HG03342 (cell line): ENCODE measurements around the gene RPUSD2.

Experiments
- ATAC-seq: cut with Tn5 transposase; IDR thresholded peaks from one replicate; pipeline ENCODE4 v1.9.1; 2021; ENCODE audit warnings: mild to moderate bottlenecking, moderate library complexity; ENCODE audit not compliant: unreplicated experiment

RPUSD2 gene

GRCh38 chr15:40569129-40569953 is at the start of gene RPUSD2:
TSS of gene RPUSD2 (plus strand) at chr15:40569299. CDS start at chr15:40569338, 39 bp downstream.
- peak; percentile 56 for ATAC-seq

- no peak for ATAC-seq
Measured at GRCh38 chr15:40523611-40524010, 45.5 kb upstream of the RPUSD2 start.

GRCh38 chr15:40525855-40526254 is 43.2 kb upstream of the RPUSD2 start:
- ATAC-seq, result no peak

GRCh38 chr15:40528801-40529200 is 40.3 kb upstream of the RPUSD2 start:
- ATAC-seq, result no peak

GRCh38 chr15:40533763-40534364 is 35.2 kb upstream of the RPUSD2 start:
- no peak for ATAC-seq

GRCh38 chr15:40534371-40534770 is 34.7 kb upstream of the RPUSD2 start:
- ATAC-seq, result no peak

GRCh38 chr15:40536501-40536900 is 32.6 kb upstream of the RPUSD2 start:
- ATAC-seq, result no peak

- no peak for ATAC-seq
Measured at GRCh38 chr15:40538976-40539375, 30.1 kb upstream of the RPUSD2 start.

GRCh38 chr15:40543082-40543481 is 26.0 kb upstream of the RPUSD2 start:
- ATAC-seq, result no peak

- ATAC-seq, result peak; percentile 74
Measured at GRCh38 chr15:40543631-40544294, 25.3 kb upstream of the RPUSD2 start.

GRCh38 chr15:40545457-40545856 is 23.6 kb upstream of the RPUSD2 start:
- no peak for ATAC-seq

- ATAC-seq, result no peak
Measured at GRCh38 chr15:40548610-40549009, 20.5 kb upstream of the RPUSD2 start.

GRCh38 chr15:40549894-40550293 is 19.2 kb upstream of the RPUSD2 start:
- peak; percentile 4 for ATAC-seq

- peak; percentile 74 for ATAC-seq
Measured at GRCh38 chr15:40550341-40551037, 18.6 kb upstream of the RPUSD2 start.

GRCh38 chr15:40554161-40554525 is 15.0 kb upstream of the RPUSD2 start:
- ATAC-seq, result no peak

- no peak for ATAC-seq
Measured at GRCh38 chr15:40555876-40556275, 13.2 kb upstream of the RPUSD2 start.

- no peak for ATAC-seq
Measured at GRCh38 chr15:40558952-40559742, 10.0 kb upstream of the RPUSD2 start.

GRCh38 chr15:40562691-40563090 is 6.4 kb upstream of the RPUSD2 start:
- ATAC-seq, result no peak

GRCh38 chr15:40563426-40563825 is 5.7 kb upstream of the RPUSD2 start:
- no peak for ATAC-seq

GRCh38 chr15:40564591-40565332 is 4.3 kb upstream of the RPUSD2 start, which contains the start of gene CCDC32:
TSS of gene CCDC32 (minus strand) at chr15:40565042. CDS start at chr15:40563015, 2,027 bp downstream.
- peak; percentile 93 for ATAC-seq
